Measurements from ENCODE around the gene OLIG2. TPM values are rescaled to one million over a fixed set of nuclear protein-coding genes. Genes with fewer than 3 reads are reported as not detected.

The OLIG2 gene
- polyA plus RNA-seq, 1 donor = not detected

GRCh38 chr21:33033961-33034413 lies 8.3 kb downstream of the OLIG2 start:
- no peak for DNase-seq

DNA sequence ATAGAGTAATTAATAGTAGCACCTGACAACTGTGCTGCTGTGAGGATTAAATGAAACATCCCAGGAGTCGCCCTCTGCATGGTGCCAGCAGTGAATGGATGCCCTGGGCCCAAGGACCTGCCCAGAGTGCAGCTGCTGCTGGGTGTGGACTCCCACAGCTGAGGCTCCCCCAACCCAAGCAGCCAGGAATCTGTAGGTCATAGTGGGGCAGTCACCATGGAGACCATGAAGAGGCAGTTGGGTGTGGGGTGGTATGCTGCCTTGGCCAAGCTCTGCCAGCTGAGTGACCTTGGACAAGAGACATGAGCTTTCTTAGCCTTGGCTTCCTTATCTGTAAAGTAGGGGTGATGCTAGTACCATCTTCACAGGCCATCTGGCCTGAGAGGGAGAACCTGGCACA lies 9.4 kb downstream of the OLIG2 start:
- no peak for DNase-seq

DNA sequence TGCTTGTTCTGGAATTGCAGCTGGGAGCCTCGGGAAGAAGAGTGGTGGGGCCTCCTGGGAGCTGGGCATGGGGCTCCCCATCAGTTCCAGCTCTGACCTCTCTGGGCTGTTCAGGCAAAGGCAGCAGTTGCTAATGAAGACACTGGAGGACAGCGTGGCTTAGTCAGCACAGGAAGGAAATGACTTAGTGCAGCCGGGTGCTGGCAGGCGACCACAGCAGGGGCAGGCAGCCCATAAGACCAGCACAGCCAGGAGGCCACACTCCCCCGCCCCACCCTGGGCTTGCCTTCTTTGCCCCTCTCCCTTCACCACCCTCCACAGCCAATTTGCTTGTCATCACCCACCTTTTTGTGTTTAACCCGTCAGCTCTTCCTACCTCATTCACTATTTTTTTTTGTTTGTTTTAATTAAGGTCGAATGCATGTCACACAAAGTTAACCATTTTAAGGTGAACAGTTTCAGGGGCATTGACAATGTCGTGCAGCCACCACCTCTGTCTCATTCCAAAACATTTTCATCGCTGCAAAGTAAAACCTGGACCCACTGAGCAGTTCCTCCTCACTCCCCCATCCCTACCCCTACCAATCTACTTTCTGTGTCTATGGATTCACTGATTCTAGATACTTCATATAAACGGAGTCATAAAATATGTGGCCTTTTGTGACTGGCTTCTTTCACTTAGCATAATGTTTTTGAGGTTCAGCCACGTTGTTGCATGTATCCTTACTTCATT lies 10.9 kb downstream of the OLIG2 start:
- no peak for DNase-seq

- DNase-seq = no peak
Observed at GRCh38 chr21:33037501-33037900, 11.8 kb downstream of the OLIG2 start.

- DNase-seq = no peak
Observed at GRCh38 chr21:33039536-33039935, 13.8 kb downstream of the OLIG2 start.

GRCh38 chr21:33040215-33040614 lies 14.5 kb downstream of the OLIG2 start:
- no peak for DNase-seq

GRCh38 chr21:33041981-33042380 lies 16.2 kb downstream of the OLIG2 start:
- DNase-seq = no peak

DNA sequence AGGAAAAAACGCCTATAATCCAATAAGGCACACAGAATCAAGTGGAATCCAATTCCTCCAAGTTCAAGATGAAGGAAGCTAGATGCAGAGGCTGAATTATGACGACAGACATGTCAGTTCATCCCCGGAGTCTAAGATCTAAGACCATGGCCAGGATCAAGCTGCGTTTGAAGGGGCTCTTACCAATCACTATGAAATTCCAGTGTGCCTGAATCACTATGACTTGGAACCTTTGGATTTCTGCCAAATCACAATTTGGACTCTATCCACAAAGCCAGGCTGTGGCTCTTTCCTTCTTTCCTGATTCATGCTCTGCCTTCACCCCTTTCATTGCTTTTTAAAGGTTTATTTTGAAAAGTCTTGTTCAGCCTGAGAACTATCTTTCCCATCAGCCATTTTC lies 17.1 kb downstream of the OLIG2 start:
- DNase-seq = no peak

- DNase-seq = no peak
Observed at GRCh38 chr21:33046455-33046854, 20.7 kb downstream of the OLIG2 start.

DNA sequence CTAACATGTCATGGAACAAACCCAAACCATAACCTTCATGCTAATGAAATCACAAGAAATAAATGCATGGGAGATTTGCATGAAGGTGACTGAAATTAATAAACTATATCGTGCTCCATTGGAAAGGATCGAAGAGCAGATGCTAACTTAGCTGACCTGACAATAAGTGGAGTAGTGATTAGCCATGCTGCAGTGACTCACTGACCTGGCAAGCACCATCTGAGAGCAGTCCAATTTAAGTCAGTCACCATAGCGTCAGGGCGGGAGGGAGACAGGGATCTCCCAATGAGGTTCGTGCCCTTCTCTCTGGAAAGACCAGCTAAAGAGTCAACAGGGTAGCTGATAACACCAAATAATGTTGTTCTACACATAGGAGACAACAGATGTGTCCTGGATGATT lies 21.5 kb downstream of the OLIG2 start:
- no peak for DNase-seq

DNA sequence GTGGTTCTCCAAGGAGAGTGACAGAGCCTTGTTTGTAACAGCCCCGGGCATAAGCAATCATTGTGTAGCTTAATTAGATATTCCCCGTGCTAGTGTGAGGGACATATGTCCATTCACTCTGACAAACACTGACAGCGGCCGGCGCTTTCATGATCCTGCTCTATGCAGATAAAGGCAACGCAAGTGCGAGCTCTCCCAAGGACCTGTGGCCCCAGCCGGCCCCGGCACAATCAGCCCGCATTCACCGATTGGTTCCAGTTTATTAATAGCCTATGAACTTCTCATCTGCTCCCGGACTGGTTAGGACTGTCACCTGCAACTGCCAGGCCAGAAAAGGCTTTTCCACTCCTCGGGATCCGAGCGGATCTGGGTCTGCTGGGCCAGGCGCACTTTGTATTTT lies 26.2 kb downstream of the OLIG2 start:
- no peak for DNase-seq

GRCh38 chr21:33053951-33054350 lies 28.2 kb downstream of the OLIG2 start:
- DNase-seq = no peak

DNA sequence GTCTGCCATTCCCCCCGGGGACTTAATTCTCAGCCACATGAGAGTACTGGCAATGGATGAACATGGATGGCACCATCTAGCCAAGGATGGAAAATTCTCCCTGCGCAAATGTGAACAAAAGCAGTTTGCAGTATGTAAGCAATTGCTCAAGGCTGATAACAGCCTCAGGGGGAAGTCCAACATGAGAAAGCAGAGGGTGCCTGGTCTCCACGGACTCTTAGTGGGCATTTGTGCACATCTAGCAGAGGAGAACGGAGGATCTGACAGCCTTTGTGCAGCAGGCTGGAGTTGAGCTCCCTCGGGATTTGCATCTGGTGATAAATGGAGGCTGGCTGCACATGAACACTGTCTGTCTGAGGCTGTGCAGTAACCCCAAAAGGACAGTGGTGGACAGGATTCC lies 30.3 kb downstream of the OLIG2 start:
- DNase-seq = no peak

DNA sequence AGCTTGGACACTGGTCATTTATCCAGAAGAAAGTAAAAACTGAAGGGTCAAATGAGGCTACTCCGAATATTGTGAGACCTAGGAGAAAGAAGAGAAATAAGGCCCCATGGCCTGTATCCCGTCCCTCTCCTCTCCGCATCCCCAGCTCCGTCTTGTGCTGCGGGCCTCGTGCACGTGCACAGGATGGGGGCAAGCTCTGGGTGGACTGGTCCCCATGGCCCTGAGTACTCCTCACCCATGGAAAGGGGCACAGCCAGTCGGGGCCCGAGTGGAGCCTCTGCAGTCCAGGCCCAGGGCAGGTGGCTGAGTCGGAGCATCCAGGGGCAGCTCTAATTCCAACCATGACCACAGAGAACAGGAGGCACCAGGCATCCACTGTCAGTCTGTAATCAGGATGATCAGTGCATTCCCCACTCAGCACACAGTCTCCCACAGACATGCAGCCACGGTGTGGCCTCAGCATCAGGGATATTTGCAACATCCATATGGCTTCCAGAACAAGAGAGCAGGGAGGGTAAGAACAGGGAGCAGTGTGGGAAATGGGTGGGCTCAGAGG lies 31.7 kb downstream of the OLIG2 start:
- no peak for DNase-seq

DNA sequence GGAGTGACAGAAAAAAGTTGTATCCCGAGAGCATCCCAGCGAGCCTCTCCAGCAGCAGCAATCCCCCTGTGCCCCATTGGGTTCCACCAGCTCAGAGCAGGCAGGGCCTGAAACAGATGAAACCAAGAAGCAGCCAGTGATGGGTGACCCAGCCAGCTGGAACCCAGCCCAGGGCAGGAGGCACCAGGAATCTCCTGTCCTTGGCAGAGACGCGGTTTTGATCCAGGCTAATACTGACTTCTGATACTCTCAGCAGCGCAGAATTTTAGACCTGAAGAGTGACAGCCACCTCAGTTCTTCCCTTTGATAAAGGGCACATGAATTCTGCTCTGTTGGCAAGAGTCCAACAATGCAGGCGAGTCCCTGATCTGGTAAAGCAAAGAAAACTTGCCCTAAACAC lies 32.8 kb downstream of the OLIG2 start:
- DNase-seq = no peak

- no peak for DNase-seq
Observed at GRCh38 chr21:33058957-33059356, 33.2 kb downstream of the OLIG2 start.

DNA sequence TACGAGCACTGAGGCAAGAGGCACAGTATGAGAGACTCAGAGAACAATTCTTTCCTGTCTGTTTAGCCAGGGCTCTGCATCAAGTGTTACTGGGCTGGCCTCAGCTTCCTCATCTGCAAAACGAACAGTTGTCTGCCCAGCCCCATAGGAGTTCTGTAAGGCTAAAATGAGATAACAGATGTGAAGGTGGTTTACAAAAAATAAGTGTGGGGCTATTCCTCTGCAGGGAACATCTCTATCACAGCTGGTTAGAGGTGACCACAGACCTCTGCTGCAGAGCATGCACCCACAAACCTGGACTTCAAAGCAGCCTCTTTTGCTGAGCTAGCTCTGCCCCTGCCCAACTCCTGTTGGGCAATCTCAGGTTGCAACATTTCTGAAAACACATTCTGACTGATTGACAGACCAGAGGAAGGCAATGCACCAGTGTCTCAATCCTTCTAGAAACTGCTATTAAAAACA lies 33.7 kb downstream of the OLIG2 start:
- no peak for DNase-seq

DNA sequence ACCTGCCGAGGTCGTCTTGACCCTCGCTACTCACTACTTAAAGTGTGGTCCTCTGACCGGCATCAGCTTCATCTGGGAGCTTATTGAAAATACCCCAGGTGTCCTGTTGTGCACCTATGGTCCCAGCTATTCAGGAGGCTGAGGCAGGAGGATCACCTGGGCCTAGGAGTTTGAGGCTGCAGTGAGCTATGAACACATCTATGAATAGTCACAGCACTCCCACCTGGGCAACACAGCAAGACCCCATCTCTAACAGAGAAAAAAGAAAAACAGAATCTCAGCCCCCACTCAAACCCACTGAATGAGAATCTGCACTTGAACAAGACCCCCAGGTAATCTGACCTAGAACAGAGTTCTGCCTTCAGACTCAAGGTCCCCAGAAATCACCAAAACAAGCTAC lies 35.5 kb downstream of the OLIG2 start:
- DNase-seq = no peak

GRCh38 chr21:33063375-33063883 lies 37.7 kb downstream of the OLIG2 start:
- DNase-seq = no peak

DNA sequence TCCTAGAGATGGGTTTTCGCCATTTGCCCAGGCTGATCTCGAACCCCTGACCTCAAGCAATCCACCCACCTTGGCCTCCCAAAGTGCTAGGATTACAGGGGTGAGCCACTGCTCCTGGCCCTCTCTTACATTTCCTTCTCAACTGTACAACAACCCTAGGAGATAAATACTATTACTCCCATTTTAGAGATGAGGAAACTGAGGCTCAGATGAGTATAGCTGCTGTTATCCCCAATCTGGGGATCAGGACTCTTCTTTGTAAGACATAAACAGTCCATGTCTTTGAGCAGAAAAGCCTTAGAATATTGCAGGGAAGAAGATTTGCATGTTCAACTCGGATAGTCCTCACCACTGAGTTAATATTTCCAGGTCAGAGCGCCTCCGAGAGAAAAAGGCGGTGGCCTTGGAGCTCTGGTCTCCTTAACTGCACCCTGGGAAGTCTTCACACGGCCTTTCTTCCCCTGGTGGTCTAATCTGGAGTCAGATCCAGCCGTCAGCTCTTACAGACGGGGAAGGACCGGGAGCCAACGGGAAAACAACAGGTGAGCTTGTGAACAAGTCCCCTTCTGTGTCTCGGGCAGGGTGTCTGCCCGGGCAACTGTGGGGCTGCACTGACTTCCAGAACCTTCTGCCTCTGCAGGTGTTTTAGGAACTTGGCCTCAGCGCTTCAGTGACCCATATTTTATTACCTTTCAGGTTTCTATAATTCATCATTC lies 38.3 kb downstream of the OLIG2 start:
- no peak for DNase-seq

DNA sequence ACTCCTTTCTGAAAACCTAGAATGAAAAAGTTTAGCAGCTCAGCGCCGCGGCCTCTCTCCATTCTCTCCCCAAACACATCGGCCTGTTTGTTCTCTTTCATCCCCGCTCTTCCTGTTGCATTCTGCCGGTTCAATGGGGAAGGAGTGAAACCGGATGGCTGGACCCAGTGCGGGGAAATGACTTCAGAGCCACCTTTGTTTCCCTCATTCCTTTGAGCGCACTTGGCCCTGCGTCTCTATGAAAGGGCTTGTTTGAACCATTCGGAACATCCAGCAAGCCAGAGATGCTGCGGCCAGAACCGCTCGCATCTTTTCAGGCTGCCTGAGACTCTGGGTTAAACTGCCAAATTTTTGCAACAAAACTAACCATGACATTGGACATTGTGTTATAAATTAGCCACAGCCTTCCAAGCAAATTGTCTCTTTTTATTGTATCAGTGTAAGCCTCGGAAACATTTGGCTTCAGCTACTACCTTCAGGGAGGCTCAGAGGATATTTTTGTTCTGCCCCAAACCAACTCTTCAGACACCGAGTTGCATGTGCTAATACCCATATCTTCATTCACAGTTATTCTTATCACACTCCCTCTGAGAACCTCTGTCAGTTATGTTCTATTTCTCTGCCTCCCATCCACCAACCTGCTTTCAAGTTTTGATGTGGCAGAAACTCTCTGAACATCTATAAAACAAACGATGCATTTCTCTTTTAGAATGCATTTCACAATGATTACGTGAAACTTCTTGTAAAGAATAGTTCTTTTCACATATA lies 39.1 kb downstream of the OLIG2 start:
- no peak for DNase-seq

GRCh38 chr21:33067043-33067442 lies 41.3 kb downstream of the OLIG2 start:
- DNase-seq = no peak

GRCh38 chr21:33067457-33067856 lies 41.7 kb downstream of the OLIG2 start:
- no peak for DNase-seq
